ENCODE measurements around the gene TACC2. TPM values are rescaled to one million over a fixed set of nuclear protein-coding genes. Genes with fewer than 3 reads are reported as not detected.

TACC2 gene
- total RNA-seq, 5 donors from 2014 or later (not counting 1 experiment from before 2014, with no cell fraction given), result 0.46 to 0.70 (median 0.60) TPM; not detected in 2

DNA sequence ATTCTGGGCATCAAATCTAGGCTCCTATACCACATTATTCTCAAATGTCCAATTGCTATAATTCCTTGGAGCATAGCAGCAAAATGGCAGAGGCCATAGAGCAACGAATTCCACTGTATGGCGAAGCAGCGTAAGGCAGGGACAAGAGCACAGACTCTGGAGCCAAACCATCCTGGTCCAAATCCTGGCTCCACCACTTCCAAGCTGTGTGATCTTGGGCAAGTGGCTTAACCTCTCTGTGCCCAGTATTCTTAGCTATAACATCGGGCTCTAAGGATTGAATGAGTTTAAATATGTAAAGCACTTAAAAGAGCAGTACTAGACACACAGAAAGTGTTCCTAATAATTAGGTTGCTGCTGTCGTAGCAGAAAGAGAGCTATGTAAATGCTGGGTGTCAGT lies 56.2 kb downstream of the TACC2 start:
- CTCF ChIA-PET, result no interaction called here

DNA sequence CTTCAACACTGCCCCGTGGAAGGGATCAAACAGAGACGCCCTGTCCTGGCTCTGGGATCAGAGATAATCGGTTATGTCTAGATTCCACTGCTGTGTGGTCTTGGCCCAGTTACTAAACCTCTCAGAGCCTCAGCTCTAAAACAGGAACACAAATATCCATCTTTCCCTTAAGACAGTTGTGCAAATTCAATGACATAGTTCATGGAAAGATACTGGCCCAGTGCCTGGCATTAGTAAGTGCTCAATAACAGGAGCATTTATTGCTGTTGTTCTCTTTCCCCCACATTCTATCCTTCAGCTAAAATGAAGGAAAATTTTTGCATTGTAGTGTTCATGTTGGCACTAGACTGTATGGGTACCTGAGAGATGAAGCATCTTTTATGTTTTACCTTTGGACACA lies 58.6 kb downstream of the TACC2 start:
- Histone ChIP-seq H3K4me1 (ENCODE audit: control insufficient read depth in 1 of 2, extremely low read depth in 1 of 2, insufficient read depth in 2 of 2, low read length in 2 of 2) (no peaks in the 10 kb centered on the region), H3K27ac (ENCODE audit: low read length) (no peak overlapping the region), H3K4me3 (ENCODE audit: control insufficient read depth in 1 of 2, extremely low read depth in 1 of 2, low read length in 1 of 2) (no peak overlapping the region), H3K27me3 (replicated peaks in 1 of 2; ENCODE audit: control insufficient read depth in 2 of 2, extremely low read depth in 1 of 2, insufficient read depth in 2 of 2, low read length in 1 of 2) (peaks cover 0 to 4% of the 10 kb centered on the region in 2 experiments), H3K9me3 (no peaks in the 10 kb centered on the region), H3K36me3 (ENCODE audit: control insufficient read depth in 2 of 2, extremely low read depth in 1 of 2, insufficient read depth in 1 of 2, low read length in 1 of 2) (no peaks in the 10 kb centered on the region)
- DNase-seq, result no peak
- H3K36me3 Mint-ChIP-seq, result no peaks in the 10 kb centered on the region
- H3K27ac Mint-ChIP-seq, result no peak overlapping the region
- ChIA-PET CTCF (no interaction called here), POLR2A (no interaction called here)
- peaks cover 9 to 18% of the 10 kb centered on the region in 2 donors for H3K27me3 Mint-ChIP-seq
- H3K4me1 Mint-ChIP-seq, result no peaks in the 10 kb centered on the region
- H3K9me3 Mint-ChIP-seq, result no peaks in the 10 kb centered on the region
- no peak overlapping the region for H3K4me3 Mint-ChIP-seq
- no peak for ATAC-seq (replicated peaks in 1 of 4)
- WGBS (ENCODE audit: insufficient coverage), result 79% methylated on average over 3 of the region's 3 CpGs

More for the DNA sequence above, 56.2 kb downstream of the TACC2 start:
- no peaks in the 10 kb centered on the region for H3K9me3 ChIP-seq
- no peaks in the 10 kb centered on the region for H3K36me3 ChIP-seq (ENCODE audit: control insufficient read depth in 2 of 2, extremely low read depth in 1 of 2, insufficient read depth in 1 of 2, low read length in 1 of 2)
- H3K4me3 ChIP-seq (ENCODE audit: control insufficient read depth in 1 of 2, extremely low read depth in 1 of 2, low read length in 1 of 2), result no peak overlapping the region
- Mint-ChIP-seq H3K27ac (no peak overlapping the region), H3K9me3 (no peaks in the 10 kb centered on the region), H3K4me1 (no peaks in the 10 kb centered on the region), H3K4me3 (no peak overlapping the region), H3K27me3 (peaks cover 14 to 18% of the 10 kb centered on the region in 2 donors), H3K36me3 (no peaks in the 10 kb centered on the region)
- POLR2A ChIA-PET, result no interaction called here
- DNase-seq (no peak), ATAC-seq (replicated peaks in 1 of 4) (no peak)
- H3K27ac ChIP-seq (ENCODE audit: low read length), result no peak overlapping the region
- 85% methylated on average over 5 of the region's 5 CpGs for WGBS (ENCODE audit: insufficient coverage)
- no peaks in the 10 kb centered on the region for H3K4me1 ChIP-seq (ENCODE audit: control insufficient read depth in 1 of 2, extremely low read depth in 1 of 2, insufficient read depth in 2 of 2, low read length in 2 of 2)
- H3K27me3 ChIP-seq (replicated peaks in 1 of 2; ENCODE audit: control insufficient read depth in 2 of 2, extremely low read depth in 1 of 2, insufficient read depth in 2 of 2, low read length in 1 of 2), result peaks cover 0 to 6% of the 10 kb centered on the region in 2 experiments

DNA sequence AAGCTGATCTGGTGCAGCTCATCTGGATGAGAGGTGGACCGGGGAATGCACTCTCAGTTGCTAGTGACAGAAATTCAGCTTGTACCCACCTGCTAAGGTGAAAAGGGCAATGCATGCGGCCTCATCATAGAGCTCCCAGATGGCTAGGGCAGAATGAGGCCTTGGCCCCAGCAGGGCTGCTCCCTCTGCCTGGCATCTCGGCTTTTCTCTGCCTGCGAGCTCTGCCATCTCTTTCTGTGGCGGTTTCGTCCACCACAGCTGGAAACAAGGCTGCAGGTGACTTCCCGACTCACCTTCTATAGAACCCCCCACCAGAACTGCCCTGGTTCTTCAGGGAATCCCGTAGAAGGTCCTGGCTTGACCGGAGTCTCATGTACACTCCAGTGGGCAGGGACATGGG lies 60.1 kb downstream of the TACC2 start:
- no peaks in the 10 kb centered on the region for H3K9me3 Mint-ChIP-seq
- POLR2A ChIA-PET, result no interaction called here
- Histone ChIP-seq H3K4me1 (ENCODE audit: control insufficient read depth in 1 of 2, extremely low read depth in 1 of 2, insufficient read depth in 2 of 2, low read length in 2 of 2) (no peaks in the 10 kb centered on the region), H3K27ac (ENCODE audit: low read length) (no peak overlapping the region), H3K27me3 (replicated peaks in 1 of 2; ENCODE audit: control insufficient read depth in 2 of 2, extremely low read depth in 1 of 2, insufficient read depth in 2 of 2, low read length in 1 of 2) (peaks cover 0 to 3% of the 10 kb centered on the region in 2 experiments), H3K4me3 (ENCODE audit: control insufficient read depth in 1 of 2, extremely low read depth in 1 of 2, low read length in 1 of 2) (no peak overlapping the region), H3K36me3 (ENCODE audit: control insufficient read depth in 2 of 2, extremely low read depth in 1 of 2, insufficient read depth in 1 of 2, low read length in 1 of 2) (no peaks in the 10 kb centered on the region), H3K9me3 (no peaks in the 10 kb centered on the region)
- H3K27me3 Mint-ChIP-seq, result peaks cover 11 to 21% of the 10 kb centered on the region in 2 donors
- CTCF ChIA-PET, result no interaction called here
- no peak for ATAC-seq (replicated peaks in 1 of 4)
- H3K4me1 Mint-ChIP-seq, result no peaks in the 10 kb centered on the region
- H3K36me3 Mint-ChIP-seq, result no peaks in the 10 kb centered on the region
- WGBS (ENCODE audit: insufficient coverage), result 85% methylated on average over 7 of the region's 9 CpGs
- no peak for DNase-seq
- no peak overlapping the region for H3K4me3 Mint-ChIP-seq
- H3K27ac Mint-ChIP-seq, result no peak overlapping the region

DNA sequence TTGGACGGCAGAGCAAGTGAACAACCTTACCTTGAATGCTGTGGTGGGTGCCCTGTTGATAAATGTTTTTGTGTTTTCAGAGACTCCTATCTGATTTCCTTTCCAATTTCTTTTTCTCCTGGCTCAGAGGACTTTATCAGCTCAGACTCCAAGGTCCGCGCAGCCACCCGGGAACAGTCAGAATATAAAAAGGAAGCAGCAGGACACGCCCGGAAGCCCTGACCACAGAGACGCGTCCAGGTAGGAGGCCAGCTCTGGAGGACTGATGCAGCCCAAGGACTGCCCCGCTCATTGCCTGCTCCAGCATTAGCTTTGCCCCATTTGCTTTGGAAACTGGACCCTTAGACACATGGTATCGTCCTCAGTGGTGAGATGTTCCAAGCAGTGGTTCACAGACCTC lies 61.3 kb downstream of the TACC2 start:
- H3K27me3 ChIP-seq (replicated peaks in 1 of 2; ENCODE audit: control insufficient read depth in 2 of 2, extremely low read depth in 1 of 2, insufficient read depth in 2 of 2, low read length in 1 of 2), result peaks cover 0 to 6% of the 10 kb centered on the region in 2 experiments
- Mint-ChIP-seq H3K27me3 (peaks cover 10 to 13% of the 10 kb centered on the region in 2 donors), H3K36me3 (no peaks in the 10 kb centered on the region), H3K4me3 (no peak overlapping the region), H3K4me1 (no peaks in the 10 kb centered on the region), H3K9me3 (no peaks in the 10 kb centered on the region), H3K27ac (no peak overlapping the region)
- H3K36me3 ChIP-seq (ENCODE audit: control insufficient read depth in 2 of 2, extremely low read depth in 1 of 2, insufficient read depth in 1 of 2, low read length in 1 of 2), result no peaks in the 10 kb centered on the region
- H3K4me1 ChIP-seq (ENCODE audit: control insufficient read depth in 1 of 2, extremely low read depth in 1 of 2, insufficient read depth in 2 of 2, low read length in 2 of 2), result no peaks in the 10 kb centered on the region
- 93% methylated on average over 8 of the region's 10 CpGs for WGBS (ENCODE audit: insufficient coverage)
- H3K4me3 ChIP-seq (ENCODE audit: control insufficient read depth in 1 of 2, extremely low read depth in 1 of 2, low read length in 1 of 2), result no peak overlapping the region
- no peak for DNase-seq
- no peak for ATAC-seq (replicated peaks in 1 of 4)
- POLR2A ChIA-PET, result no interaction called here
- H3K27ac ChIP-seq (ENCODE audit: low read length), result no peak overlapping the region
- CTCF ChIA-PET, result no interaction called here
- H3K9me3 ChIP-seq, result no peaks in the 10 kb centered on the region

DNA sequence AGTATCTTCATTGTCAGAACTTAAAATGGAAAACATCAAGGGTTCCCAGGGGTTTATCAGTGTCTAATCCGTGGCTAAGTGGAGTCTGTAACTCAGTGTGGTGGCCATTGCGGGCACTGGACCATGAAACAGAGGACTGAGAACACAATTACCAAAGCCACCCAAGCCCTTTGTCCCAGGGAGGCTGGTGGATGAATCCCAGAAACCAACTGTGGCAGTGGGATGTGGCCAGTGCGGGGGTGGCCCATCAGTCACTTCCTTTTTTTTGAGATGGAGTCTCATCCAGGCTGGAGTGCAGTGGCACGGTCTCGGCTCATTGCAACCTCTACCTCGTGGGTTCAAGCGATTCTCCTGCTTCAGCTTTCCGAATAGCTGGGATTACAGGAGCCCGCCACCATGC lies 61.8 kb downstream of the TACC2 start:
- Histone ChIP-seq H3K27ac (ENCODE audit: low read length) (no peak overlapping the region), H3K4me3 (ENCODE audit: control insufficient read depth in 1 of 2, extremely low read depth in 1 of 2, low read length in 1 of 2) (no peak overlapping the region), H3K36me3 (ENCODE audit: control insufficient read depth in 2 of 2, extremely low read depth in 1 of 2, insufficient read depth in 1 of 2, low read length in 1 of 2) (no peaks in the 10 kb centered on the region), H3K27me3 (replicated peaks in 1 of 2; ENCODE audit: control insufficient read depth in 2 of 2, extremely low read depth in 1 of 2, insufficient read depth in 2 of 2, low read length in 1 of 2) (peaks cover 0 to 6% of the 10 kb centered on the region in 2 experiments), H3K4me1 (ENCODE audit: control insufficient read depth in 1 of 2, extremely low read depth in 1 of 2, insufficient read depth in 2 of 2, low read length in 2 of 2) (no peaks in the 10 kb centered on the region), H3K9me3 (no peaks in the 10 kb centered on the region)
- no peak for ATAC-seq (replicated peaks in 1 of 4)
- no peaks in the 10 kb centered on the region for H3K36me3 Mint-ChIP-seq
- no peak for DNase-seq
- CTCF ChIA-PET, result no interaction called here
- H3K4me1 Mint-ChIP-seq, result no peaks in the 10 kb centered on the region
- POLR2A ChIA-PET, result no interaction called here
- H3K9me3 Mint-ChIP-seq, result no peaks in the 10 kb centered on the region
- H3K27ac Mint-ChIP-seq, result no peak overlapping the region
- H3K27me3 Mint-ChIP-seq, result peaks cover 6 to 13% of the 10 kb centered on the region in 2 donors
- 100% methylated on average over 3 of the region's 9 CpGs for WGBS (ENCODE audit: insufficient coverage)
- H3K4me3 Mint-ChIP-seq, result no peak overlapping the region

DNA sequence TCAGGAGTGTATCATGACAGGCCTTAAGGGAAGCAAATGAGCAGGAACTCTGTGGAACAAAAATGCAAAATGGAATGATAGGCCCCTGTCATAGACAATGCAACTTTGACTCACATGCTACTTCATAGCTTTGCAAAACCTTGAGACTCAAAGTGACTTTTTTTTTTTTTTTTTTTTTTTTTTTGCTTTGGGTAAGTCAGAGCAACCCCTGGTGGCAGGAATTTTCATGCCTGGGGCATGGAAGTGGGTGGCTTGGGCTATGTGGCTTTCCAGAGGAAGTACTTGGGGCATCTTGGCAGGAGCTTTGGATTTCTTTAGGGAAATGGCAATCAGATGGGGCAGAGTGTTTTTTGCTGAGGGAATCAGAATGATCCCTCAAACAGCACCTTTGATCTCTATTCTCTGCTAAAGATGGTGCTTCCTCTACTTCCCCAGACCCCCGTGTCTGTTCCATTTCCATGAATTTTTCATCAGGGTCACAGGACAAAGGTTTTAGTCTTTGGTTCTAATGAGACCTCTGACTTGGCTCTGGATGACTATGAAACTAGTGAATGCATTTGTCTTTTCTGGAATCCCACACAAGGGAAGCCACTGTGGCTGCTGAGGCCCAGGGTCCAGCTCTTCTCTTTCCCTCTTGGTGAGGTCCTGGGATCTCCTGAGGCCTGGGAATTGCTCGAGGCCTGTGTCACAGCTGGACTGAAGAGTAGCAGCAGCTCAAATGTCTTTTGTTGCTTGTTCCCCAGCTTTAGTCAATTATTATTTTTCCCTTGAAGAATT lies 62.8 kb downstream of the TACC2 start:
- CTCF ChIA-PET, result no interaction called here
- H3K9me3 ChIP-seq, result no peaks in the 10 kb centered on the region
- Mint-ChIP-seq H3K27me3 (peaks cover 6 to 13% of the 10 kb centered on the region in 2 donors), H3K36me3 (no peaks in the 10 kb centered on the region), H3K9me3 (no peaks in the 10 kb centered on the region), H3K4me3 (no peak overlapping the region), H3K27ac (no peak overlapping the region), H3K4me1 (no peaks in the 10 kb centered on the region)
- no peak overlapping the region for H3K27ac ChIP-seq (ENCODE audit: low read length)
- H3K4me1 ChIP-seq (ENCODE audit: control insufficient read depth in 1 of 2, extremely low read depth in 1 of 2, insufficient read depth in 2 of 2, low read length in 2 of 2), result no peaks in the 10 kb centered on the region
- H3K36me3 ChIP-seq (ENCODE audit: control insufficient read depth in 2 of 2, extremely low read depth in 1 of 2, insufficient read depth in 1 of 2, low read length in 1 of 2), result no peaks in the 10 kb centered on the region
- no peak for ATAC-seq (replicated peaks in 1 of 4)
- no peak overlapping the region for H3K4me3 ChIP-seq (ENCODE audit: control insufficient read depth in 1 of 2, extremely low read depth in 1 of 2, low read length in 1 of 2)
- POLR2A ChIA-PET, result no interaction called here
- DNase-seq, result no peak
- H3K27me3 ChIP-seq (replicated peaks in 1 of 2; ENCODE audit: control insufficient read depth in 2 of 2, extremely low read depth in 1 of 2, insufficient read depth in 2 of 2, low read length in 1 of 2), result peaks cover 0 to 9% of the 10 kb centered on the region in 2 experiments
- 67% methylated on average over 1 of the region's 2 CpGs for WGBS (ENCODE audit: insufficient coverage)
